Neural cell (in vitro differentiated cells): ENCODE data around the gene PAX3. TPM values are rescaled to one million over a fixed set of nuclear protein-coding genes. Genes with fewer than 3 reads are reported as not detected.

ENCODE experiments used
- H2AFZ ChIP-seq: fragments of 200-600, 300-800 bp; sonication (generic), shearing (Covaris generic); 2 replicates; pipeline ENCODE4 v1.6.0; 2014; ENCODE audit warnings: low read depth, mild to moderate bottlenecking, antibody characterized with exemption, low read length, moderate library complexity
- H3F3A ChIP-seq: fragments of 200-600 bp; shearing (Covaris generic); 2 replicates; pipeline ENCODE4 v1.6.1; 2016; ENCODE audit warnings: mild to moderate bottlenecking, moderate library complexity, mixed read lengths, antibody characterized with exemption, low read length; ENCODE audit not compliant: insufficient read depth, poor library complexity, severe bottlenecking
- H3K27ac ChIP-seq: fragments of 200-600, 300-800 bp; sonication (generic), shearing (Covaris generic); 2 replicates; pipeline ENCODE4 v1.5.1; 2014; ENCODE audit warnings: mild to moderate bottlenecking, low read length, moderate library complexity
- H3K27me3 ChIP-seq: fragments of 300-800, 200-600 bp; sonication (generic), shearing (Covaris generic); 2 replicates; pipeline ENCODE4 v1.6.0; 2014; ENCODE audit warnings: mild to moderate bottlenecking, low read depth, low read length, moderate library complexity; ENCODE audit not compliant: insufficient read depth
- H3K36me3 ChIP-seq: fragments of 300-800, 200-600 bp; sonication (generic), shearing (Covaris generic); 2 replicates; pipeline ENCODE4 v1.5.1; 2014; ENCODE audit warnings: mild to moderate bottlenecking, antibody characterized with exemption, low read length, moderate library complexity; ENCODE audit not compliant: insufficient read depth
- H3K4me2 ChIP-seq: fragments of 300-800, 200-600 bp; sonication (generic), shearing (Covaris generic); 2 replicates; pipeline ENCODE4 v1.6.0; 2014; ENCODE audit warnings: mild to moderate bottlenecking, low read length
- H3K4me3 ChIP-seq: fragments of 300-800, 200-600 bp; sonication (generic), shearing (Covaris generic); 2 replicates; pipeline ENCODE4 v1.5.1; 2014; ENCODE audit warnings: mild to moderate bottlenecking, low read length, moderate library complexity
- H3K79me2 ChIP-seq: fragments of 200-600 bp; shearing (Covaris generic); replicated peaks from 2 replicates; pipeline ENCODE4 v1.6.0; 2014; ENCODE audit warnings: mild to moderate bottlenecking, low read length, moderate library complexity; ENCODE audit not compliant: insufficient read depth
- H3K9ac ChIP-seq: fragments of 300-800, 200-600 bp; sonication (generic), shearing (Covaris generic); 2 replicates; pipeline ENCODE4 v1.6.1; 2016; ENCODE audit warnings: mild to moderate bottlenecking, low read length, mixed read lengths
- H3K9me2 ChIP-seq: fragments of 200-600 bp; shearing (Covaris generic); 2 replicates; pipeline ENCODE4 v1.6.1; 2016; ENCODE audit warnings: mild to moderate bottlenecking, low read length, mixed read lengths; ENCODE audit not compliant: insufficient read depth
- H3K9me3 ChIP-seq: fragments of 200-600, 300-800 bp; sonication (generic), shearing (Covaris generic); 2 replicates; pipeline ENCODE4 v1.6.1; 2016; ENCODE audit warnings: mild to moderate bottlenecking, mixed run types, low read length, moderate library complexity, mixed read lengths
- H4K20me1 ChIP-seq: fragments of 200-600 bp; shearing (Covaris generic); 2 replicates; pipeline ENCODE4 v1.6.1; 2016; ENCODE audit warnings: mild to moderate bottlenecking, mixed run types; ENCODE audit not compliant: insufficient read depth
- CTCF ChIP-seq: fragments of 450-650 bp; IDR thresholded peaks from 2 replicates; pipeline ENCODE4 v1.5.1; 2014; ENCODE audit warnings: antibody characterized with exemption, mild to moderate bottlenecking, moderate library complexity; ENCODE audit not compliant: poor library complexity, severe bottlenecking
- EP300 ChIP-seq: fragments of 450-650 bp; conservative IDR thresholded peaks from 2 replicates; pipeline ENCODE4 v1.6.1; 2014; ENCODE audit warnings: antibody characterized with exemption, mild to moderate bottlenecking, moderate library complexity; ENCODE audit not compliant: poor library complexity, severe bottlenecking
- EZH2 ChIP-seq: fragments of 200-600, 300-800 bp; shearing (Covaris generic), sonication (generic); IDR thresholded peaks from 2 replicates; pipeline ENCODE4 v1.6.1; 2014; ENCODE audit warnings: antibody characterized with exemption, low read length, borderline replicate concordance, mild to moderate bottlenecking; ENCODE audit not compliant: insufficient read depth, poor library complexity, severe bottlenecking
- MXI1 ChIP-seq: fragments of 450-650 bp; conservative IDR thresholded peaks from 2 replicates; pipeline ENCODE4 v1.6.1; 2014; ENCODE audit warnings: antibody characterized with exemption, mild to moderate bottlenecking; ENCODE audit not compliant: poor library complexity, severe bottlenecking
- POLR2AphosphoS5 ChIP-seq: IDR thresholded peaks from 2 replicates; pipeline ENCODE4 v1.6.1; 2012
- RAD21 ChIP-seq: fragments of 450-650 bp; conservative IDR thresholded peaks from 2 replicates; pipeline ENCODE4 v1.6.1; 2014; ENCODE audit warnings: antibody characterized with exemption, mild to moderate bottlenecking, moderate library complexity
- REST ChIP-seq: IDR thresholded peaks from 2 replicates; pipeline ENCODE4 v1.6.1; 2012; ENCODE audit warnings: borderline replicate concordance
- SMC3 ChIP-seq: fragments of 450-650 bp; conservative IDR thresholded peaks from 2 replicates; pipeline ENCODE4 v1.6.1; 2014; ENCODE audit warnings: antibody characterized with exemption, mild to moderate bottlenecking, moderate library complexity; ENCODE audit not compliant: poor library complexity
- TAF1 ChIP-seq: IDR thresholded peaks from 2 replicates; pipeline ENCODE4 v1.6.1; 2012; ENCODE audit warnings: low read depth
- polyA plus RNA-seq: library from polyadenylated mRNA; depleted of rRNA; stranded (reverse); fragments of >200 nt; gene quantifications from 2 replicates; pipeline ENCODE4 v1.2.3, GENCODE V29; 2014

Gene PAX3
- polyA plus RNA-seq, 1 donor from 2014 or later: not detected

GRCh38 chr2:222264791-222265320 lies 33.9 kb downstream of the PAX3 start:
- no peak overlapping the region for H2AFZ ChIP-seq
- no peak overlapping the region for H3K4me3 ChIP-seq
- TF ChIP-seq TAF1 (no peak), EP300 (no peak), CTCF (no peak), EZH2 (no peak), MXI1 (no peak), SMC3 (no peak), POLR2AphosphoS5 (no peak)
- no peaks in the 10 kb centered on the region for H3K9me2 ChIP-seq
- H3K4me2 ChIP-seq: no peak overlapping the region
- H3K9me3 ChIP-seq: peaks cover 7% of the 10 kb centered on the region
- H3K36me3 ChIP-seq: no peaks in the 10 kb centered on the region
- H4K20me1 ChIP-seq: no peaks in the 10 kb centered on the region
- no peak overlapping the region for H3K27ac ChIP-seq
- no peaks in the 10 kb centered on the region for H3K79me2 ChIP-seq
- no peaks in the 10 kb centered on the region for H3F3A ChIP-seq
- no peak overlapping the region for H3K9ac ChIP-seq
- H3K27me3 ChIP-seq: peaks cover 50% of the 10 kb centered on the region

- Histone ChIP-seq H3K36me3 (no peaks in the 10 kb centered on the region), H3K9me2 (no peaks in the 10 kb centered on the region), H3K27me3 (peaks cover 47% of the 10 kb centered on the region), H3K27ac (no peak overlapping the region), H3K79me2 (no peaks in the 10 kb centered on the region), H3F3A (no peaks in the 10 kb centered on the region), H4K20me1 (no peaks in the 10 kb centered on the region), H3K4me3 (no peak overlapping the region), H3K9ac (no peak overlapping the region), H2AFZ (no peak overlapping the region), H3K4me2 (no peak overlapping the region), H3K9me3 (peaks cover 7% of the 10 kb centered on the region)
- TF ChIP-seq TAF1: no peak
Measured at GRCh38 chr2:222261504-222261903, 37.3 kb downstream of the PAX3 start.

DNA sequence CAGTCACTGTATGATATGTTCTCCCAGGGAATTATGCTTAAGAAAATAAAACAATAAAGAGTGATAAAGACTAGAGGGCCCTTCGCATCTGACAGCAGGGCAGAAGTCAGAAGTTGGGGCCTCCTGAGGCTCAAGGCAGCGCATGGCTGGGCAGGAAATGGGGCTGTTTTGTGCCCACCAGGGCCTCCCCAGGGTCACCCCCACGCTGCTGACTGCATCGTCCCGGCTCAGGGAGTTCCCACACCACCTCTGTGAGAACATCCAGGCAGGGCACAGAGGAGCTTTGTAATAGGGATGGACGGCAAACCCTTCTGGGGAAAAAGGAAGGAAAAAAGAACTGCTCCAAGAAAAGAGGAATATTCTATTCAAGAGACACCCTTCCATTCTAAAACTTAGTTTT lies 41.2 kb downstream of the PAX3 start:
- H3K9ac ChIP-seq: no peak overlapping the region
- peaks cover 35% of the 10 kb centered on the region for H3K27me3 ChIP-seq
- no peak overlapping the region for H3K4me2 ChIP-seq
- no peaks in the 10 kb centered on the region for H3K9me3 ChIP-seq
- no peaks in the 10 kb centered on the region for H3K36me3 ChIP-seq
- H3K4me3 ChIP-seq: no peak overlapping the region
- TF ChIP-seq POLR2AphosphoS5 (no peak), REST (no peak), TAF1 (no peak), MXI1 (no peak), SMC3 (no peak), EZH2 (no peak), EP300 (no peak), RAD21 (no peak), CTCF (no peak)
- no peaks in the 10 kb centered on the region for H3K79me2 ChIP-seq
- H2AFZ ChIP-seq: no peak overlapping the region
- H3F3A ChIP-seq: no peaks in the 10 kb centered on the region
- H4K20me1 ChIP-seq: no peaks in the 10 kb centered on the region
- H3K9me2 ChIP-seq: no peaks in the 10 kb centered on the region
- H3K27ac ChIP-seq: no peak overlapping the region
